SKM-1 (cell line): ENCODE results near the gene NAT8L.

Source experiments
- DNase-seq: peaks from one replicate; lab custom pipeline; 2025; ENCODE audit not compliant: unreplicated experiment; lab: John Stamatoyannopoulos, UW

Gene NAT8L

GRCh38 chr4:2062808-2063524 lies 3.8 kb downstream of the NAT8L start:
- DNase-seq: no peak

- no peak for DNase-seq
Observed at GRCh38 chr4:2063557-2064275, 4.6 kb downstream of the NAT8L start.

DNA sequence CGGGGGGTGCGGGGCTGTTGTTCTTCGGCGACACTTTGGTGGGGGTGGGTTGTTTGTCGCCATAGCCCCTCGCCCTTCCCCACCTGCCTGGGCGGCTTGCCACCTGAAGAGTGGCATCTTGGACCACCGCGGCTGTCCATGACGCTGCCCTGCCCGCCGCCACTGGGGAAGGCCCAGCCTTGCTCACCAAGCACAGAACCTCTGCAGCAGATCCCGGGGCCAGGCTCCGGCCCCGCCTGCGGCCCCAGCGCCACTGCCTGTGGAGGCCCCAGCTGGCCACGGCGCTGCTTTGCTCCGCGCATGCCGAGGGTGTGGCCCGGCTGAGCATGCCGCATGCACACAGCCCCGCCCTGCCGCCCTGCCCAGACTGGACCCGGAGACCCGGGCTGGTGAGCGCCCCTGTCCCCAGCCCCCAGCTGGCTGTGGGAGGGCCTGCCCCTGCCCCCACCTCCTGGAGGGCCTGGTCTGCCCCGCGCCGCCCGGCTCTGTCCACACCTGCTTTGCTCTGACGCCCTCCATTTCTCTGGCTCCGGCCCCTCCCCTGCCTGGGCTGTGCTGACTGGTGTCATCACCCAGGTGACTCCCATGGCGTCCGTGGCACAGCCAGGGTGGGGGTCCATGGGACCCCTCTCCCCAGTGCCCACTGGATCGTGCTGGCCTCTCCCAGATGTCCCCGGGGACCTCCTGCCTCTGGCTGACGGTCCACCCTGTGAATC lies 5.3 kb downstream of the NAT8L start:
- no peak for DNase-seq

GRCh38 chr4:2065106-2065930 lies 6.2 kb downstream of the NAT8L start:
- DNase-seq: no peak

- DNase-seq: no peak
Observed at GRCh38 chr4:2066011-2066551, 7.0 kb downstream of the NAT8L start.

- no peak for DNase-seq
Observed at GRCh38 chr4:2066571-2067445, 7.7 kb downstream of the NAT8L start.

- DNase-seq: no peak
Observed at GRCh38 chr4:2067446-2068197, 8.5 kb downstream of the NAT8L start.

GRCh38 chr4:2068198-2068470 lies 9.0 kb downstream of the NAT8L start:
- no peak for DNase-seq

DNA sequence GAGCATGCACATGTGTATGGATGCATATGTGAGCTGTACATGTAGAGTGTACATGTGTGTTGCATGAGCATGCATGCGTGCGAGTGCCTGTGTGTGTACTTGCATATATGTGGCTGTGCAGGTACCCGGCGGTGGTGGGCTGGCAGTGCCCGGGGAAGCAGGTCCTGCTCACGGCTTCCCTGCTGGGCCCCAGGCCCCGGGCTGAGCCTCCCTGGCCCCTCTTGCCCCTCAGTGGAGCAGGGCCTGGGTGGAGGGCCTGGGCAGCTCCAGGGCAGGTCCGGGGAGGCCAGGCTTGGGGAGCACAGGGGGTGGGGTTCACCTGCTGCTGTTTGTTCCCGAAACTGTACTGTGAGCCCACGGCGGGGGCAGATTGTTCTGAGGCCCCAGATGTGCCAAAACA lies 9.4 kb downstream of the NAT8L start:
- DNase-seq: no peak

DNA sequence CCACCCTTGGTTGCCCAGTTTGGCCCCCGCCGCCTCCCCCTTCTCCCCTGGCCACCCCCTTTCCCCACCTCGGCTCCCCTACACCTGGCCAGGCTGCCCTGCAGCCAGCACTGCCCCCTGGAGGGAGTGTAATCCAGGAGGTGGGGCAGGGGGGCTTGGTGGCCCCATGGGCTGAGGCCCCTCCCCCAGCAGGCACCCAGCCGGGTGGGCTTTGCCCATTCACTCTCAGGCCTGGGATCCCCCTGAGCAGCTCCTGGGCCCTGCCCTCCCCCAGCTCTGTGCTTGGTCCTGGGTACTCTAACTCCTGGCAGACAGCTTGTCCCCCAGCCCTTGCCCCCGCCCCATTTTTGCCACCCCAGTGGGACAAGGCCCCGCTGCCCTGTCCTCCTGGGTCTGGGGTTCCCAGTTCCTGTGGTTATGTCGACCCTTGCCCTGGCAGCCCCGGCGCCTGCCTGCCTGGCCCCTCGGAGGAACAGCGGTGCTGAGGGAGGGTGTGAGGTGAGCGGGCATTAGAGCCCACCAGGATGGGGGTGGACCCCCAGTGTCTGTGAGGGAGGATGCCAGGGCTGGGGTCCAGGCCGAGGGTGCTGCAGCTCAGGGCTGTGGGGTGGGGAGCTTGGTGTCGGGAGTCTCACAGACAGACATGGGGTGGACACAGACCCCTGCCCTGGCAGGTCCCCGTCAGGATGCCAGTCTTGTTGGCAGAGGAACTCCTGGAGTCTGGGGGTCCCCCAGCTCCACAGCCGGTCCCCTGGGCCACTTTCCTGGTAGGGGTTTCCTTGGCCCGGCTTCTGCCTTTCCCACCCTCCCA lies 10.2 kb downstream of the NAT8L start:
- DNase-seq: no peak

- DNase-seq: no peak
Observed at GRCh38 chr4:2069986-2070385, 10.9 kb downstream of the NAT8L start.

GRCh38 chr4:2070421-2071251 lies 11.5 kb downstream of the NAT8L start:
- DNase-seq: no peak

- no peak for DNase-seq
Observed at GRCh38 chr4:2071252-2071911, 12.3 kb downstream of the NAT8L start.

- DNase-seq: no peak
Observed at GRCh38 chr4:2071912-2072867, 13.1 kb downstream of the NAT8L start.

- DNase-seq: no peak
Observed at GRCh38 chr4:2072971-2073807, 14.1 kb downstream of the NAT8L start.
